HG03064 (cell line): Measurements from ENCODE around the gene IFI27L2.
"Not testable (repeated sequence)": the region's sequence is repeated elsewhere in the genome, so short reads cannot be mapped to it uniquely, and the experiment has no call there.

Experiments used
- ATAC-seq: cut with Tn5 transposase; IDR thresholded peaks from one replicate; pipeline ENCODE4 v1.9.1; 2021; ENCODE audit warnings: low read depth; ENCODE audit not compliant: unreplicated experiment

IFI27L2 gene

GRCh38 chr14:94129111-94129757 is at the start of gene IFI27L2:
IFI27L2 (minus strand) TSS chr14:94129604; CDS start chr14:94129564, 40 bp downstream.
- peak; percentile 92 for ATAC-seq

GRCh38 chr14:94177806-94178205 is 48.4 kb upstream of the IFI27L2 start:
- no peak for ATAC-seq

- ATAC-seq = no peak
These were observed 47.4 kb upstream of the IFI27L2 start for GRCh38 chr14:94176808-94177207.

GRCh38 chr14:94175747-94176146 is 46.3 kb upstream of the IFI27L2 start:
- no peak for ATAC-seq

GRCh38 chr14:94175011-94175745 is 45.8 kb upstream of the IFI27L2 start:
- no peak for ATAC-seq

- no peak for ATAC-seq
These were observed 45.2 kb upstream of the IFI27L2 start for GRCh38 chr14:94174604-94175010.

GRCh38 chr14:94173885-94174603 is 44.6 kb upstream of the IFI27L2 start, which contains the start of gene PPP4R4:
PPP4R4 (plus strand) TSS chr14:94174322; CDS start chr14:94174466, 144 bp downstream.
- peak; percentile 81 for ATAC-seq

- no peak for ATAC-seq
These were observed 44.1 kb upstream of the IFI27L2 start for GRCh38 chr14:94173471-94173884.

- ATAC-seq = no peak
These were observed 43.1 kb upstream of the IFI27L2 start for GRCh38 chr14:94172545-94172944.

- no peak for ATAC-seq
These were observed 41.8 kb upstream of the IFI27L2 start for GRCh38 chr14:94171208-94171607.

- no peak for ATAC-seq
These were observed 40.7 kb upstream of the IFI27L2 start for GRCh38 chr14:94170136-94170535.

- ATAC-seq = no peak
These were observed 36.3 kb upstream of the IFI27L2 start for GRCh38 chr14:94165744-94166143.

- ATAC-seq = no peak
These were observed 35.5 kb upstream of the IFI27L2 start for GRCh38 chr14:94164685-94165431.

GRCh38 chr14:94163796-94164195 is 34.4 kb upstream of the IFI27L2 start:
- no peak for ATAC-seq

- ATAC-seq = no peak
These were observed 33.1 kb upstream of the IFI27L2 start for GRCh38 chr14:94162466-94162865.

- ATAC-seq = no peak
These were observed 32.6 kb upstream of the IFI27L2 start for GRCh38 chr14:94161981-94162380.

GRCh38 chr14:94161058-94161457 is 31.7 kb upstream of the IFI27L2 start:
- no peak for ATAC-seq

- no peak for ATAC-seq
These were observed 29.0 kb upstream of the IFI27L2 start for GRCh38 chr14:94158239-94158883.

GRCh38 chr14:94157197-94157596 is 27.8 kb upstream of the IFI27L2 start:
- no peak for ATAC-seq

GRCh38 chr14:94156143-94156542 is 26.7 kb upstream of the IFI27L2 start:
- not testable (repeated sequence) for ATAC-seq
